Measurements from ENCODE around the gene FARS2. TPM values are rescaled to one million over a fixed set of nuclear protein-coding genes. Genes with fewer than 3 reads are reported as not detected.

FARS2 gene
- total and polyA plus RNA-seq, 2 donors (not counting 3 experiments of a cell fraction or from before 2014, with no cell fraction given) = 20.2 to 20.5 TPM

DNA sequence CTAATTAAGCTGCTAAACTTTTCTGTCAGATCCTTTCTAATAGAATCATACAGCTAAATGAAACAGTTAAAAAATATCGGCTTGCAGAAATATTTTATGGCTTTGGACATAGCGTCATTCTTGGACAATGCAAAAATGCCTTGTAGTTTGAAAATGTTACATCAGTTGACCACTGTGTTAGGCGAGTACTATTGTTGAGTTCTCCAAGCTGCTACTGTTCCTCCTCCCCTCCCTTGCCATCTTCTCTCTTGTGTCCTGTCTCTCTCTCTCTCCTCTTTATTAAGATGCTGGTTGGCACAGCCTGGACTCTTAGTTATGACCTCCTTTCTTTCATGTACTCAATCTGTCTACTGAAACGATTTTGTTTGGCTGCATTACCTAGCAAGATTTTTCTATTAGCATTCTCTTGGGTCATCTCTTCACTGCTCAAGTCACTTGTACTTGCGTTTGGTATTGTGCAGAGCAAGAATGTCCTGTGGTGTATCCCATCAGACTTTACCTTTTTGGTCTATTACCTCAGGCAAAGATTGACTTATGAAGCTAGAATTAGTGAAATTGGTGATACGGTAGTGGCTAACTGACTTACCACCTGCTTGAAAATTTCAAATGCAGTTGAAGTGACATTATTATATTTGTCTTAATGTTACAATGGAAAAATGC lies 127.9 kb downstream of the FARS2 start:
- Histone ChIP-seq H3K27ac (ENCODE audit: insufficient read depth, low read depth, low read length) (no peak overlapping the region), H3K4me1 (ENCODE audit: control insufficient read depth, extremely low read depth, insufficient read depth, low read length) (no peaks in the 10 kb centered on the region), H3K9me3 (replicated peaks; ENCODE audit: control insufficient read depth, insufficient read depth, low read length) (no peaks in the 10 kb centered on the region), H3K36me3 (ENCODE audit: control insufficient read depth in 2 of 2, extremely low read depth in 1 of 2, insufficient read depth in 2 of 2, low read length in 2 of 2) (no peaks in the 10 kb centered on the region), H3K4me2 (ENCODE audit: insufficient read depth, low read length) (no peak overlapping the region), H3K4me3 (replicated peaks in 1 of 3; ENCODE audit: insufficient read depth in 1 of 3, low read depth in 1 of 3, low read length in 3 of 3) (no peak overlapping the region), H4K20me1 (replicated peaks; ENCODE audit: control insufficient read depth, extremely low read depth, insufficient read depth, low read length) (no peaks in the 10 kb centered on the region), H3K9ac (replicated peaks; ENCODE audit: extremely low read depth, insufficient read depth, low read length) (no peak overlapping the region), H3K79me2 (ENCODE audit: control insufficient read depth, insufficient read depth, low read length) (no peaks in the 10 kb centered on the region), H3K9me1 (replicated peaks; ENCODE audit: control insufficient read depth, extremely low read depth, insufficient read depth, low read length) (no peaks in the 10 kb centered on the region), H3K27me3 (ENCODE audit: control insufficient read depth in 2 of 2, insufficient read depth in 2 of 2, low read length in 2 of 2) (no peaks in the 10 kb centered on the region), H2AFZ (ENCODE audit: low read depth, low read length) (no peak overlapping the region)
- POLR2A ChIA-PET = no interaction called here
- FAIRE-seq (no peak), DNase-seq (ENCODE audit: low read depth, low spot score) (no peak)
- no peak for TF ChIP-seq POLR2A (IDR thresholded peaks at IDR 0.05; ENCODE audit: low read depth, low read length)
- TF ChIP-seq EZH2 (IDR thresholded peaks at IDR 0.05; ENCODE audit: borderline replicate concordance, low read depth, low read length, severe bottlenecking) = no peak
- no peak for TF ChIP-seq FOS (IDR thresholded peaks at IDR 0.05; ENCODE audit: borderline replicate concordance, insufficient read depth, low read length)
- TF ChIP-seq, protein P1, sequence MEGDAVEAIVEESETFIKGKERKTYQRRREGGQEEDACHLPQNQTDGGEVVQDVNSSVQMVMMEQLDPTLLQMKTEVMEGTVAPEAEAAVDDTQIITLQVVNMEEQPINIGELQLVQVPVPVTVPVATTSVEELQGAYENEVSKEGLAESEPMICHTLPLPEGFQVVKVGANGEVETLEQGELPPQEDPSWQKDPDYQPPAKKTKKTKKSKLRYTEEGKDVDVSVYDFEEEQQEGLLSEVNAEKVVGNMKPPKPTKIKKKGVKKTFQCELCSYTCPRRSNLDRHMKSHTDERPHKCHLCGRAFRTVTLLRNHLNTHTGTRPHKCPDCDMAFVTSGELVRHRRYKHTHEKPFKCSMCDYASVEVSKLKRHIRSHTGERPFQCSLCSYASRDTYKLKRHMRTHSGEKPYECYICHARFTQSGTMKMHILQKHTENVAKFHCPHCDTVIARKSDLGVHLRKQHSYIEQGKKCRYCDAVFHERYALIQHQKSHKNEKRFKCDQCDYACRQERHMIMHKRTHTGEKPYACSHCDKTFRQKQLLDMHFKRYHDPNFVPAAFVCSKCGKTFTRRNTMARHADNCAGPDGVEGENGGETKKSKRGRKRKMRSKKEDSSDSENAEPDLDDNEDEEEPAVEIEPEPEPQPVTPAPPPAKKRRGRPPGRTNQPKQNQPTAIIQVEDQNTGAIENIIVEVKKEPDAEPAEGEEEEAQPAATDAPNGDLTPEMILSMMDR (IDR thresholded peaks at IDR 0.05; ENCODE audit: extremely low read depth in 1 of 2, insufficient read depth in 1 of 2, low read depth in 1 of 2, low read length in 2 of 2) = no peak
- TF ChIP-seq MYC (IDR thresholded peaks at IDR 0.05; ENCODE audit: low read depth, low read length) = no peak
- no peak for TF ChIP-seq GATA2 (IDR thresholded peaks at IDR 0.05; ENCODE audit: insufficient read depth, insufficient read length, low read depth, low read length)
- TF ChIP-seq, protein P2, sequence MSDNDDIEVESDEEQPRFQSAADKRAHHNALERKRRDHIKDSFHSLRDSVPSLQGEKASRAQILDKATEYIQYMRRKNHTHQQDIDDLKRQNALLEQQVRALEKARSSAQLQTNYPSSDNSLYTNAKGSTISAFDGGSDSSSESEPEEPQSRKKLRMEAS (IDR thresholded peaks at IDR 0.05; ENCODE audit: insufficient read depth, insufficient read length) = no peak
- TF ChIP-seq POLR2AphosphoS5 (IDR thresholded peaks at IDR 0.05; ENCODE audit: insufficient read depth, low read depth, low read length) = no peak
- no peak for TF ChIP-seq JUN (IDR thresholded peaks at IDR 0.05; ENCODE audit: borderline replicate concordance, insufficient read depth, insufficient read length, low read depth)
- intact Hi-C loops (cut with micrococcal nuclease) = no loop called here
- CTCF ChIA-PET = interaction anchor here (1.1 to 2.4 kb wide), 5 partner anchors 9 to 199 kb away, joined by 3 to 7 read pairs (median 5); no protein-coding TSS in a partner anchor
- dilution Hi-C loops (cut with MboI; ENCODE audit: extremely low pct_ligation_motif_present, low sequenced_read_pairs) = no loop called here
- no TSS peak for BruUV-seq (replicated peaks)
